ENCODE measurements around the gene ANKRD13B. TPM values are rescaled to one million over a fixed set of nuclear protein-coding genes. Genes with fewer than 3 reads are reported as not detected.

The ANKRD13B gene
- polyA plus RNA-seq, 2 of the 4 experiments (the other 2 are of a cell fraction) = 4.5 to 17.8 TPM

GRCh38 chr17:29544066-29544465, 48.9 kb upstream of the ANKRD13B start (continued):
- TF ChIP-seq JUN (IDR thresholded peaks at IDR 0.05) (no peak), ESRRA (IDR thresholded peaks at IDR 0.05; ENCODE audit: borderline replicate concordance, low read length) (no peak), CBX8 (IDR thresholded peaks at IDR 0.05) (no peak), FOSL2 (IDR thresholded peaks at IDR 0.05) (no peak), FOSL2 (CRISPR knock-in tag; IDR thresholded peaks at IDR 0.05) (no peak), KDM5A (IDR thresholded peaks at IDR 0.05) (no peak), HES2 (IDR thresholded peaks at IDR 0.05) (no peak), SREBF2 (IDR thresholded peaks at IDR 0.05) (no peak), KDM1A (IDR thresholded peaks at IDR 0.05; ENCODE audit: low read depth) (no peak), FOSB (CRISPR knock-in tag; IDR thresholded peaks at IDR 0.05) (no peak), CTCF (IDR thresholded peaks at IDR 0.05) (no peak), PHF8 (IDR thresholded peaks at IDR 0.05; ENCODE audit: borderline replicate concordance, low read depth) (no peak), HOXA7 (CRISPR knock-in tag; IDR thresholded peaks at IDR 0.05) (no peak), BHLHE40 (IDR thresholded peaks at IDR 0.05; ENCODE audit: low read depth, low read length) (no peak), RCOR1 (IDR thresholded peaks at IDR 0.05; ENCODE audit: low read depth, low read length) (no peak), HDAC2 (IDR thresholded peaks at IDR 0.05) (no peak), NPAS2 (CRISPR knock-in tag; IDR thresholded peaks at IDR 0.05; ENCODE audit: borderline replicate concordance) (no peak)

- CTCF ChIA-PET = interaction anchor here (0.8 to 3.1 kb wide), 5 partner anchors 9 to 194 kb away, joined by 4 to 15 read pairs (median 11); partner anchors contain the start of gene ABHD15
- peak; percentile 59 to 80; a peak in 4 of 6 replicates for ATAC-seq
- peak; percentile 97 for TF ChIP-seq MAFK (IDR thresholded peaks at IDR 0.05; ENCODE audit: partially characterized antibody)
- peak; percentile 79 for TF ChIP-seq NFE2L2 (conservative IDR thresholded peaks at IDR 0.05; ENCODE audit: low read length)
- TF ChIP-seq NPAS2 (CRISPR knock-in tag; IDR thresholded peaks at IDR 0.05; ENCODE audit: borderline replicate concordance) = no peak
- TF ChIP-seq MAX (IDR thresholded peaks at IDR 0.05) = no peak
- TF ChIP-seq ZFP36 (IDR thresholded peaks at IDR 0.05; ENCODE audit: borderline replicate concordance, partially characterized antibody) = no peak
- no peak for TF ChIP-seq ELK1 (IDR thresholded peaks at IDR 0.05; ENCODE audit: low read depth, low read length)
- no peak for TF ChIP-seq FOSB (CRISPR knock-in tag; IDR thresholded peaks at IDR 0.05)
- no peak for TF ChIP-seq EHMT2 (IDR thresholded peaks at IDR 0.05; ENCODE audit: low read depth)
- Histone ChIP-seq H3K4me3 (no peak overlapping the region), H3K27ac (no peak overlapping the region), H3K4me2 (0 out of 3 replicates have a peak overlapping the region, but pooled peaks have one; percentile 12), H3K9me3 (no peaks in the 10 kb centered on the region), H3K4me1 (peaks cover 29% of the 10 kb centered on the region)
- DNase-seq (ENCODE audit: low read depth in 1 of 2, low spot score in 1 of 2) = peak; percentile 34 to 67
- POLR2A ChIA-PET = no interaction called here
- FAIRE-seq = peak; percentile 7
- WGBS (ENCODE audit: missing lambda C conversion rate) = 85% methylated on average over 1 of the region's 1 CpG
Measured at GRCh38 chr17:29546085-29546484, 46.8 kb upstream of the ANKRD13B start.

- CTCF ChIA-PET = interaction anchor here (3.0 to 3.1 kb wide), 2 partner anchors 10 to 20 kb away, joined by 11 to 15 read pairs; partner anchors contain the start of gene ABHD15
- peak; percentile 61 for FAIRE-seq
- no peak for TF ChIP-seq ATOH8 (CRISPR knock-in tag; IDR thresholded peaks at IDR 0.05; ENCODE audit: low read depth)
- no peak for TF ChIP-seq FOSL2 (IDR thresholded peaks at IDR 0.05)
- TF ChIP-seq FOSL2 (CRISPR knock-in tag; IDR thresholded peaks at IDR 0.05) = no peak
- TF ChIP-seq RARB (CRISPR knock-in tag; IDR thresholded peaks at IDR 0.05) = no peak
- no peak for TF ChIP-seq HOXA7 (CRISPR knock-in tag; IDR thresholded peaks at IDR 0.05)
- no peak for TF ChIP-seq SREBF2 (IDR thresholded peaks at IDR 0.05)
- no peak for TF ChIP-seq ZFP36 (IDR thresholded peaks at IDR 0.05; ENCODE audit: borderline replicate concordance, partially characterized antibody)
- no peak for TF ChIP-seq HMGXB4 (CRISPR knock-in tag; IDR thresholded peaks at IDR 0.05; ENCODE audit: borderline replicate concordance)
- TF ChIP-seq JUNB (IDR thresholded peaks at IDR 0.05) = no peak
- no peak for TF ChIP-seq CEBPB (IDR thresholded peaks at IDR 0.05)
- TF ChIP-seq KDM1A (IDR thresholded peaks at IDR 0.05; ENCODE audit: low read depth) = no peak
- TF ChIP-seq CHD2 (IDR thresholded peaks at IDR 0.05; ENCODE audit: low read length, partially characterized antibody) = no peak
- TF ChIP-seq MAX (IDR thresholded peaks at IDR 0.05) = no peak
- no peak for TF ChIP-seq MAFK (IDR thresholded peaks at IDR 0.05; ENCODE audit: partially characterized antibody)
Measured at GRCh38 chr17:29546830-29547229, 46.1 kb upstream of the ANKRD13B start.

More at GRCh38 chr17:29546830-29547229, 46.1 kb upstream of the ANKRD13B start:
- 91% methylated on average over 1 of the region's 1 CpG for WGBS (ENCODE audit: missing lambda C conversion rate)
- H3K4me1 ChIP-seq = peaks cover 29% of the 10 kb centered on the region
- H3K9me3 ChIP-seq = no peaks in the 10 kb centered on the region
- no peak overlapping the region for H3K27ac ChIP-seq
- DNase-seq (ENCODE audit: low read depth in 1 of 2, low spot score in 1 of 2) = no peak
- no peak overlapping the region for H3K4me3 ChIP-seq
- POLR2A ChIA-PET = no interaction called here
- H3K4me2 ChIP-seq = no peak overlapping the region
- no peak for ATAC-seq
